Smooth muscle cell (in vitro differentiated cells): ENCODE results near the gene ASXL2. TPM values are rescaled to one million over a fixed set of nuclear protein-coding genes. Genes with fewer than 3 reads are reported as not detected.

ENCODE experiments used
- DNase-seq: peaks from one replicate; lab custom pipeline; 2025; ENCODE audit not compliant: unreplicated experiment; lab: John Stamatoyannopoulos, UW
- H2AFZ ChIP-seq: fragments of 200-600 bp; sonication (generic); 2 replicates; pipeline ENCODE4 v1.6.0; 2016; ENCODE audit warnings: antibody characterized with exemption, low read depth, mild to moderate bottlenecking
- H3F3A ChIP-seq: fragments of 200-600 bp; sonication (generic); 2 replicates; pipeline ENCODE4 v1.6.0; 2017; ENCODE audit warnings: antibody characterized with exemption, low read depth
- H3K27ac ChIP-seq: fragments of 200-600 bp; sonication (generic); 2 replicates; pipeline ENCODE4 v1.5.1; 2016; ENCODE audit warnings: low read depth, mild to moderate bottlenecking
- H3K27me3 ChIP-seq: fragments of 200-600 bp; sonication (generic); 2 replicates; pipeline ENCODE4 v1.6.1; 2016; ENCODE audit warnings: low read depth, mild to moderate bottlenecking
- H3K36me3 ChIP-seq: fragments of 200-600 bp; sonication (generic); 2 replicates; pipeline ENCODE4 v1.5.1; 2016; ENCODE audit warnings: low read depth
- H3K4me1 ChIP-seq: fragments of 200-600 bp; sonication (generic); 2 replicates; pipeline ENCODE4 v1.5.1; 2016; ENCODE audit warnings: low read depth
- H3K4me2 ChIP-seq: fragments of 200-600 bp; sonication (generic); 2 replicates; pipeline ENCODE4 v1.6.0; 2016; ENCODE audit warnings: mild to moderate bottlenecking
- H3K4me3 ChIP-seq: fragments of 200-600 bp; sonication (generic); 2 replicates; pipeline ENCODE4 v1.5.1; 2016; ENCODE audit warnings: mild to moderate bottlenecking
- H3K79me2 ChIP-seq: fragments of 200-600 bp; sonication (generic); 2 replicates; pipeline ENCODE4 v1.6.0; 2016; ENCODE audit warnings: low read depth, mild to moderate bottlenecking
- H3K9ac ChIP-seq: fragments of 200-600 bp; sonication (generic); 2 replicates; pipeline ENCODE4 v1.6.0; 2016; ENCODE audit warnings: low read depth
- H3K9me3 ChIP-seq: fragments of 200-600 bp; sonication (generic); replicated peaks from 2 replicates; pipeline ENCODE4 v1.5.1; 2016; ENCODE audit warnings: low read depth
- H4K20me1 ChIP-seq: fragments of 200-600 bp; sonication (generic); 2 replicates; pipeline ENCODE4 v1.6.0; 2016; ENCODE audit warnings: low read depth
- WGBS: methylation state at CpG from one replicate; pipeline ENCODE4 v1.1.7; 2016; ENCODE audit warnings: low lambda C conversion rate; 5-methylcytosine and 5-hydroxymethylcytosine counted together
- polyA plus RNA-seq: library from polyadenylated mRNA; unstranded; fragments of >200 nt; fragmentation: Nextera tagmentation; extraction: Ambion mirVana; gene quantifications from 2 replicates; pipeline ENCODE4 v1.2.1, GENCODE V29; 2016
- total RNA-seq: library from RNA; depleted of rRNA; stranded (reverse); fragments of >200 nt; gene quantifications from 2 replicates; pipeline ENCODE4 v1.2.3, GENCODE V29; 2014
- TF ChIP-seq, protein P1 (sequence below): fragments of 200-600 bp; sonication (generic); IDR thresholded peaks from 2 replicates; pipeline ENCODE4 v1.5.1; 2017; ENCODE audit warnings: borderline replicate concordance, mild to moderate bottlenecking, antibody characterized with exemption; ENCODE audit not compliant: insufficient read depth, poor library complexity, severe bottlenecking

The ASXL2 gene
- total and polyA plus RNA-seq, 2 experiments from 2014 or later: 4.1 to 13.2 TPM

DNA sequence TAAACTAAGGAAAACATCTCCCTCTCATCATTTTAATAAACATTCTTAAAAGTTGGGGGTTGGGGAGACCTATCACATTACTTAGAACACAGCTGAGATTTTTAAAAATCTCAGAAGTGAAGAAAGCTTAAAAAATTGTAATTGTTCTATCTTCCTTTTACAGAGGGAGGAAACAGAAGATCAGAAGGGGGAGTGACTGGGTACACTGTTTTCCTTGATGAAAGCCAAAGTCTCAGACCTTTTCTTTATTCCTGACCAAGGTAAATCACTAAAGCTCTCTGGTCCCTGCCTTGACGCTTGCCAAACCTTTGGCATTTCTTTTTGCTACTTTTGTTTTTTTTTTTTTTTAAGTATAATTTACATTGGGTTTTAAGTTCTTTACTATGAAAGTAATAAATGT, 119.9 kb downstream of the ASXL2 start:
- 90% methylated on average over 1 of the region's 1 CpG for WGBS
- Histone ChIP-seq H3K9me3 (no peaks in the 10 kb centered on the region), H3K4me2 (no peak overlapping the region), H3K27ac (peak overlapping the region; percentile 13), H4K20me1 (no peaks in the 10 kb centered on the region), H2AFZ (no peak overlapping the region), H3K9ac (no peak overlapping the region), H3K27me3 (no peaks in the 10 kb centered on the region), H3F3A (no peaks in the 10 kb centered on the region), H3K4me1 (no peaks in the 10 kb centered on the region), H3K79me2 (no peaks in the 10 kb centered on the region), H3K36me3 (peaks cover 26% of the 10 kb centered on the region), H3K4me3 (no peak overlapping the region)
- no peak for DNase-seq
- TF ChIP-seq, protein P1, sequence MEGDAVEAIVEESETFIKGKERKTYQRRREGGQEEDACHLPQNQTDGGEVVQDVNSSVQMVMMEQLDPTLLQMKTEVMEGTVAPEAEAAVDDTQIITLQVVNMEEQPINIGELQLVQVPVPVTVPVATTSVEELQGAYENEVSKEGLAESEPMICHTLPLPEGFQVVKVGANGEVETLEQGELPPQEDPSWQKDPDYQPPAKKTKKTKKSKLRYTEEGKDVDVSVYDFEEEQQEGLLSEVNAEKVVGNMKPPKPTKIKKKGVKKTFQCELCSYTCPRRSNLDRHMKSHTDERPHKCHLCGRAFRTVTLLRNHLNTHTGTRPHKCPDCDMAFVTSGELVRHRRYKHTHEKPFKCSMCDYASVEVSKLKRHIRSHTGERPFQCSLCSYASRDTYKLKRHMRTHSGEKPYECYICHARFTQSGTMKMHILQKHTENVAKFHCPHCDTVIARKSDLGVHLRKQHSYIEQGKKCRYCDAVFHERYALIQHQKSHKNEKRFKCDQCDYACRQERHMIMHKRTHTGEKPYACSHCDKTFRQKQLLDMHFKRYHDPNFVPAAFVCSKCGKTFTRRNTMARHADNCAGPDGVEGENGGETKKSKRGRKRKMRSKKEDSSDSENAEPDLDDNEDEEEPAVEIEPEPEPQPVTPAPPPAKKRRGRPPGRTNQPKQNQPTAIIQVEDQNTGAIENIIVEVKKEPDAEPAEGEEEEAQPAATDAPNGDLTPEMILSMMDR: no peak

DNA sequence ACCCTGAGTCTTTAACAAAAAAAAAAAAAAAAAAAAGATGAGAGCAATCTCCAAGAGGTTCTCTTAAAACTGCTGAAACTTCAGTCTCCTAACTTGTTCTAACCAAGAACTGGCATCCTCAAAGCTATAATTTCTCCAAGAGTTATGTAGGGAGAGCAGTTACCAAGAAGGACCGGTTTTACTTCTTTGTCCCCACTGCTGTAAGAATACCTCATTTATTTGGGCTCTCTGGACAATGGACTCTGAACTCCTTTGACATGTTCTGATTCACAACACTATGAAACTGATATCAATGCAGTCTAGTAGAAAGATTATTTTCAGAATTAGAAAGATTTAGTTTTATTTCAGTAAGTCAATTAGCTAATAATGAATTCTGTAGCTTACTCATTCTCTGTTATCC, 120.4 kb downstream of the ASXL2 start:
- H3K4me3 ChIP-seq: no peak overlapping the region
- peaks cover 26% of the 10 kb centered on the region for H3K36me3 ChIP-seq
- no peak overlapping the region for H3K4me2 ChIP-seq
- no peaks in the 10 kb centered on the region for H3K27me3 ChIP-seq
- 71% methylated on average over 1 of the region's 1 CpG for WGBS
- TF ChIP-seq, protein P1: no peak
- H3K9me3 ChIP-seq: no peaks in the 10 kb centered on the region
- no peaks in the 10 kb centered on the region for H4K20me1 ChIP-seq
- no peaks in the 10 kb centered on the region for H3K4me1 ChIP-seq
- H3K27ac ChIP-seq: peak overlapping the region; percentile 13
- H3F3A ChIP-seq: no peaks in the 10 kb centered on the region
- H3K79me2 ChIP-seq: no peaks in the 10 kb centered on the region
- no peak overlapping the region for H2AFZ ChIP-seq
- H3K9ac ChIP-seq: no peak overlapping the region
- DNase-seq: no peak

DNA sequence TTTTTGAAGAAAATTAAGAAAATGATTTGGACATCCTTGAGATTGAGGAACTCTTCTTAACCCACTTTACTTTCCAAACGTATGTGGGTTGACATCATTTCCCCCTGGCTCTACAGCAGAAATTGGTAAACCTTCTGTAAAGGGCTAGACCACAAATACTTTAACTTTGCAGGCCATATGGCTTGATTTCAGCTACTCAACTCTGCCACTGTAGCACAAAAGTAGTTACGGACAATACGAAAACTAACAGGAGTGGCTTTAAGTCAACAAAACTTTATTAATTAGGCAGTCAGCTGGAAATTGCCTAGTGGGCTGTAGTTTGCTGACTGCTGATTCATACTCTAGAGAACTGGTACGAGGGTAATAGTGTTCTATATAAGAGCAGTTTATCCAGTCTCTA, 121.8 kb downstream of the ASXL2 start:
- no peaks in the 10 kb centered on the region for H3F3A ChIP-seq
- WGBS: 83% methylated on average over 4 of the region's 4 CpGs
- no peaks in the 10 kb centered on the region for H3K79me2 ChIP-seq
- no peaks in the 10 kb centered on the region for H3K4me1 ChIP-seq
- TF ChIP-seq, protein P1: no peak
- H3K27me3 ChIP-seq: no peaks in the 10 kb centered on the region
- no peaks in the 10 kb centered on the region for H3K9me3 ChIP-seq
- H4K20me1 ChIP-seq: no peaks in the 10 kb centered on the region
- H3K27ac ChIP-seq: no peak overlapping the region
- H3K4me2 ChIP-seq: no peak overlapping the region
- peaks cover 32% of the 10 kb centered on the region for H3K36me3 ChIP-seq
- no peak overlapping the region for H3K9ac ChIP-seq
- H3K4me3 ChIP-seq: no peak overlapping the region
- H2AFZ ChIP-seq: no peak overlapping the region
- DNase-seq: no peak

DNA sequence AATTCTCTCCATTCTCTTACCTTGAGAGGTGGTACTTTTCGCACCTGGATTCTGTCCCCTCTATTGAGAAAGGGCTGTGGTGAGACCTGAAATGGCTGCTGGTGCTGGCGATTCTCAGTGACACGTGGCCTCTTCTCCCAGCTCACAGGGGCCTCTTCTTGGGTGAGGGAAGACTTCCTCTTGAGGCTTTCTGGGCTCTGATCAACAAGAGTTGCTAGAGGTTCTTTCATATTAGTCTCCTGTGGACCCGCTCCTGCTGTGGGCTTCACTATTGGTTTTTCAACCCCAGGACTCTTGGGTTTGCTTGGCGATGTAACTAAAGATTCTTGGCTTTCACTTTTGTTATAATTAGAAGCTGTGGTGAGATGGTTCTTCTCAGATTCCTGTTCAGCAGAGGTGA, 128.6 kb downstream of the ASXL2 start:
- H3K79me2 ChIP-seq: no peaks in the 10 kb centered on the region
- no peak overlapping the region for H3K9ac ChIP-seq
- no peak overlapping the region for H3K4me3 ChIP-seq
- H3K9me3 ChIP-seq: no peaks in the 10 kb centered on the region
- H3K27me3 ChIP-seq: no peaks in the 10 kb centered on the region
- H3K36me3 ChIP-seq: peaks cover 35% of the 10 kb centered on the region
- DNase-seq: no peak
- peaks cover 4% of the 10 kb centered on the region for H4K20me1 ChIP-seq
- 98% methylated on average over 5 of the region's 5 CpGs for WGBS
- H3K27ac ChIP-seq: no peak overlapping the region
- no peaks in the 10 kb centered on the region for H3K4me1 ChIP-seq
- no peak overlapping the region for H2AFZ ChIP-seq
- H3F3A ChIP-seq: no peaks in the 10 kb centered on the region
- TF ChIP-seq, protein P1: no peak
- H3K4me2 ChIP-seq: no peak overlapping the region
